Panc1 (cell line): ENCODE results near the gene COL23A1. TPM values are rescaled to one million over a fixed set of nuclear protein-coding genes. Genes with fewer than 3 reads are reported as not detected.

Source experiments
- ATAC-seq: fragments of 200-7000 bp; cut with Tn5 transposase; 2 replicates; pipeline ENCODE4 v1.9.1; 2020; ENCODE audit warnings: mild to moderate bottlenecking, moderate library complexity
- BruUV-seq: library from RNA; stranded (reverse); fragments of 400-500 nt; replicated peaks from 2 replicates; lab custom pipeline; 2021; lab: Mats Ljungman, UMichigan
- CTCF ChIA-PET: fragments of 300-600 bp; sonication (Branson Sonifier 250); formaldehyde crosslinking; loops from one replicate; lab custom pipeline; 2022; ENCODE audit warnings: antibody characterized with exemption; lab: Charles Lee
- POLR2A ChIA-PET: fragments of 300-600 bp; sonication (Branson Sonifier 250); formaldehyde crosslinking; loops from one replicate; lab custom pipeline; 2022; ENCODE audit warnings: antibody characterized with exemption; lab: Charles Lee
- DNase-seq: peaks from one replicate; pipeline ENCODE4 v3.0.0-alpha.2; 2010; ENCODE audit warnings: low read depth, low spot score
- H3K27ac ChIP-seq: 2 replicates; pipeline ENCODE4 v1.5.1; 2011; ENCODE audit warnings: mild to moderate bottlenecking, low read length, inconsistent platforms
- H3K27me3 ChIP-seq: fragments of 200-500 bp; sonication (Bioruptor generic); 2 replicates; pipeline ENCODE4 v1.6.0; 2014; ENCODE audit warnings: low read length, inconsistent platforms; ENCODE audit not compliant: control insufficient read depth, insufficient read depth
- H3K36me3 ChIP-seq: fragments of 200-500 bp; sonication (Bioruptor generic); 2 replicates; pipeline ENCODE4 v1.5.1; 2014; ENCODE audit warnings: inconsistent platforms, mild to moderate bottlenecking, low read length, moderate library complexity; ENCODE audit not compliant: control insufficient read depth, insufficient read depth
- H3K4me1 ChIP-seq: 2 replicates; pipeline ENCODE4 v1.5.1; 2011; ENCODE audit warnings: inconsistent platforms, mild to moderate bottlenecking, low read length, moderate library complexity; ENCODE audit not compliant: control insufficient read depth, insufficient read depth
- H3K4me3 ChIP-seq, 2 experiments: 2 replicates each; pipeline ENCODE4 v1.5.1; 2011 to 2012; ENCODE audit warnings: low read depth in 2 of 2, low read length in 2 of 2, mild to moderate bottlenecking in 2 of 2, inconsistent platforms in 1 of 2, moderate library complexity in 1 of 2
- H3K9me3 ChIP-seq: fragments of 200-500 bp; sonication (Bioruptor generic); 2 replicates; pipeline ENCODE4 v1.5.1; 2014; ENCODE audit warnings: low read depth, mild to moderate bottlenecking, inconsistent platforms, low read length, moderate library complexity; ENCODE audit not compliant: control insufficient read depth, insufficient read depth
- CTCF ChIP-seq: fragments of 450-650 bp; IDR thresholded peaks from 2 replicates; pipeline ENCODE4 v1.5.1; 2017; ENCODE audit warnings: mild to moderate bottlenecking
- POLR2AphosphoS5 ChIP-seq: IDR thresholded peaks from 2 replicates; pipeline ENCODE4 v1.6.1; 2012; ENCODE audit warnings: mild to moderate bottlenecking, low read depth, low read length, moderate library complexity
- REST ChIP-seq, 2 experiments: IDR thresholded peaks; 2 replicates each; pipeline ENCODE4 v1.6.1; 2011 to 2012; ENCODE audit warnings: low read depth in 2 of 2, control low read depth in 1 of 2, low read length in 1 of 2, mild to moderate bottlenecking in 1 of 2, moderate library complexity in 1 of 2; ENCODE audit not compliant: insufficient read depth in 1 of 2
- SIN3A ChIP-seq: IDR thresholded peaks from 2 replicates; pipeline ENCODE4 v1.6.1; 2012; ENCODE audit warnings: low read depth, mild to moderate bottlenecking, low read length, moderate library complexity, borderline replicate concordance; ENCODE audit not compliant: insufficient read depth
- TCF7L2 ChIP-seq: IDR thresholded peaks from 2 replicates; pipeline ENCODE4 v1.6.1; 2011; ENCODE audit warnings: mild to moderate bottlenecking, low read depth, low read length, inconsistent platforms
- in situ Hi-C: cut with HindIII; loops from 2 replicates; pipeline ENCODE4 v1.10.0; 2016; ENCODE audit warnings: low sequenced_read_pairs, low pct_unique_long_range_greater_than_20kb
- intact Hi-C: fragments of 100-400 bp; cut with micrococcal nuclease; formaldehyde crosslinking; loops from one replicate; pipeline ENCODE4 v1.10.0; 2022; ENCODE audit not compliant: unreplicated experiment
- total RNA-seq: library from RNA; stranded (reverse); gene quantifications from one replicate; pipeline ENCODE4 v1.2.1, GENCODE V29; 2021; ENCODE audit not compliant: unreplicated experiment

Gene COL23A1
- total RNA-seq, 1 experiment from 2014 or later = 0.05 TPM

- Histone ChIP-seq H3K27me3 (no peaks in the 10 kb centered on the region), H3K36me3 (no peaks in the 10 kb centered on the region), H3K4me1 (no peaks in the 10 kb centered on the region), H3K4me3 (no peak overlapping the region), H3K9me3 (no peaks in the 10 kb centered on the region), H3K27ac (no peak overlapping the region)
- in situ Hi-C loops (no loop called here), intact Hi-C loops (no loop called here)
- ATAC-seq (no peak), DNase-seq (no peak)
- POLR2A ChIA-PET = no interaction called here
- no TSS peak for BruUV-seq
- CTCF ChIA-PET = interaction anchor here (1.5 kb wide), 1 partner anchor 9 kb away, joined by 6 read pairs; no protein-coding TSS in a partner anchor
- TF ChIP-seq TCF7L2 = no peak
Observed at GRCh38 chr5:178469975-178470759, 120.0 kb downstream of the COL23A1 start.

GRCh38 chr5:178469011-178469974 lies 120.9 kb downstream of the COL23A1 start:
- no peaks in the 10 kb centered on the region for H3K9me3 ChIP-seq
- POLR2A ChIA-PET = no interaction called here
- in situ Hi-C loops (no loop called here), intact Hi-C loops (no loop called here)
- H3K27ac ChIP-seq = no peak overlapping the region
- no peak for DNase-seq
- H3K27me3 ChIP-seq = no peaks in the 10 kb centered on the region
- TF ChIP-seq CTCF (no peak), POLR2AphosphoS5 (no peak), TCF7L2 (no peak), SIN3A (no peak), REST (IDR thresholded peaks at IDR 0.05; ENCODE audit: insufficient read depth in 1 of 2, low read depth in 2 of 2, low read length in 1 of 2) (no peak)
- CTCF ChIA-PET = interaction anchor here (1.5 kb wide), 1 partner anchor 9 kb away, joined by 6 read pairs; no protein-coding TSS in a partner anchor
- BruUV-seq = no TSS peak
- H3K36me3 ChIP-seq = no peaks in the 10 kb centered on the region
- no peak overlapping the region for H3K4me3 ChIP-seq
- H3K4me1 ChIP-seq = no peaks in the 10 kb centered on the region
- ATAC-seq = no peak
